K562 (cell line): ENCODE measurements around the gene YARS1. TPM values are rescaled to one million over a fixed set of nuclear protein-coding genes. Genes with fewer than 3 reads are reported as not detected.
A peak's percentile ranks its signal among the peaks of the same experiment; 100 is the strongest.

Source experiments
- ATAC-seq: fragments of 200-7000 bp; cut with Tn5 transposase; 3 replicates; pipeline ENCODE4 v1.9.1; 2020; ENCODE audit warnings: moderate library complexity
- BruUV-seq: library from RNA; stranded (reverse); fragments of 400-500 nt; replicated peaks from 2 replicates; lab custom pipeline; 2021; lab: Mats Ljungman, UMichigan
- CTCF ChIA-PET: fragments of 300-600 bp; formaldehyde crosslinking; extraction: SDS; loops from one replicate; lab custom pipeline; 2021; ENCODE audit warnings: low intra/inter-chr PET ratio; lab: Yijun Ruan, JAX
- POLR2A ChIA-PET: fragments of 300-600, 350-650 bp; sonication (Branson Sonifier 250); formaldehyde crosslinking; extraction: SDS; loops from one replicate; lab custom pipeline; 2021; ENCODE audit warnings: antibody characterized with exemption, inconsistent platforms; lab: Yijun Ruan, JAX
- DNase-seq, 4 experiments: peaks; one replicate each; pipeline versions ENCODE4 v3.0.0 to v3.0.0-alpha.2; 2011 to 2018; ENCODE audit warnings: low spot score in 3 of 4, mixed read lengths in 3 of 4; ENCODE audit errors: extremely low read depth in 1 of 4
- FAIRE-seq: peaks from 2 replicates; lab custom pipeline; 2011; peaks lifted over from hg19 to GRCh38; lab: Jason Lieb, UNC
- H2AFZ ChIP-seq: 2 replicates; pipeline ENCODE4 v1.6.0; 2011; ENCODE audit warnings: low read depth, low read length, control low read depth, inconsistent platforms
- H3K27ac ChIP-seq: fragments of 200-600 bp; 3 replicates; pipeline ENCODE4 v1.8.0; 2011; ENCODE audit warnings: low read depth, mild to moderate bottlenecking, control low read depth, inconsistent platforms, low read length, moderate library complexity, mixed read lengths; ENCODE audit errors: extremely low read depth
- H3K27me3 ChIP-seq, 2 experiments: fragments of 300-600 bp in 1 of 2; 2 replicates in 1 of 2; 3 replicates in 1 of 2; pipeline versions ENCODE4 v1.6.0 to v1.8.0; 2011; ENCODE audit warnings: inconsistent platforms in 2 of 2, low read length in 2 of 2, mild to moderate bottlenecking in 1 of 2, mixed read lengths in 1 of 2, moderate library complexity in 1 of 2; ENCODE audit not compliant: control insufficient read depth in 2 of 2, insufficient read depth in 2 of 2
- H3K36me3 ChIP-seq: fragments of 300-600 bp; 3 replicates; pipeline ENCODE4 v1.8.0; 2011; ENCODE audit warnings: mild to moderate bottlenecking, low read length, inconsistent platforms; ENCODE audit not compliant: control insufficient read depth, insufficient read depth
- H3K4me1 ChIP-seq, 2 experiments: fragments of 200-600 bp in 1 of 2; replicated peaks in 1 of 2; 2 replicates in 1 of 2; 3 replicates in 1 of 2; pipeline versions ENCODE4 v1.5.1 to v1.8.0; 2011; ENCODE audit warnings: inconsistent platforms in 2 of 2, low read length in 2 of 2, mild to moderate bottlenecking in 1 of 2, mixed read lengths in 1 of 2, moderate library complexity in 1 of 2; ENCODE audit not compliant: control insufficient read depth in 2 of 2, insufficient read depth in 2 of 2
- H3K4me2 ChIP-seq: 2 replicates; pipeline ENCODE4 v1.6.1; 2011; ENCODE audit warnings: low read length, control low read depth, inconsistent platforms, mixed read lengths; ENCODE audit not compliant: insufficient read depth
- H3K4me3 ChIP-seq: fragments of 200-600 bp; sonication (generic), shearing (Covaris generic); 2 replicates; pipeline ENCODE4 v1.5.1; 2016; ENCODE audit warnings: control low read depth, inconsistent platforms
- H3K79me2 ChIP-seq: fragments of 200-600 bp; 3 replicates; pipeline ENCODE4 v1.8.0; 2011; ENCODE audit warnings: low read length, inconsistent platforms; ENCODE audit not compliant: control insufficient read depth, insufficient read depth
- H3K9ac ChIP-seq, 2 experiments: 2 replicates each; pipeline versions ENCODE4 v1.6.0 to v1.6.1; 2011; ENCODE audit warnings: low read depth in 2 of 2, low read length in 2 of 2, control low read depth in 1 of 2, inconsistent platforms in 1 of 2, mild to moderate bottlenecking in 1 of 2, mixed read lengths in 1 of 2; ENCODE audit not compliant: insufficient read depth in 1 of 2
- H3K9me1 ChIP-seq: one replicate; pipeline ENCODE4 v1.6.0; 2011; ENCODE audit warnings: inconsistent platforms, mild to moderate bottlenecking, low read length, moderate library complexity; ENCODE audit not compliant: control insufficient read depth, insufficient read depth
- H3K9me3 ChIP-seq: replicated peaks from 2 replicates; pipeline ENCODE4 v1.5.1; 2011; ENCODE audit warnings: low read depth, low read length, inconsistent platforms; ENCODE audit not compliant: control insufficient read depth, insufficient read depth
- H4K20me1 ChIP-seq: replicated peaks from 2 replicates; pipeline ENCODE4 v1.6.1; 2011; ENCODE audit warnings: low read length, inconsistent platforms, mixed read lengths; ENCODE audit not compliant: control insufficient read depth, insufficient read depth
- CEBPB ChIP-seq: fragments of 450-650 bp; IDR thresholded peaks from 2 replicates; pipeline ENCODE4 v1.6.1; 2016; ENCODE audit warnings: missing genetic modification characterization, missing compliant biosample characterization
- CHCHD3 ChIP-seq: fragments of 250-450 bp; sonication (Bioruptor Pico); IDR thresholded peaks from 2 replicates; pipeline ENCODE4 v2.1.2; 2022; ENCODE audit warnings: mild to moderate bottlenecking
- CHD4 ChIP-seq: fragments of 200-600 bp; sonication (generic); IDR thresholded peaks from 3 replicates; pipeline ENCODE4 v1.6.1; 2012; ENCODE audit warnings: low read depth, mild to moderate bottlenecking, mixed read lengths, low read length, inconsistent platforms; ENCODE audit not compliant: insufficient read depth, insufficient replicate concordance, poor library complexity, severe bottlenecking
- NR2F6 ChIP-seq: fragments of 450-650 bp; formaldehyde crosslinking; IDR thresholded peaks from 2 replicates; pipeline ENCODE4 v1.4.0; 2020; ENCODE audit warnings: mild to moderate bottlenecking
- OTX1 ChIP-seq: fragments of 450-650 bp; formaldehyde crosslinking; IDR thresholded peaks from 2 replicates; pipeline ENCODE4 v1.4.0; 2022; ENCODE audit warnings: mild to moderate bottlenecking
- RAD21 ChIP-seq, 2 experiments: fragments of 250-450 bp in 1 of 2; fragments of 450-650 bp in 1 of 2; sonication (Bioruptor Pico) in 1 of 2; formaldehyde crosslinking in 1 of 2; IDR thresholded peaks in 1 of 2; conservative IDR thresholded peaks in 1 of 2; 2 replicates each; pipeline versions ENCODE4 v1.4.0 to v1.8.0; 2020 to 2022; ENCODE audit warnings: mild to moderate bottlenecking in 2 of 2, moderate library complexity in 1 of 2
- SMAD4 ChIP-seq: fragments of 250-450 bp; sonication (Bioruptor Pico); conservative IDR thresholded peaks from 2 replicates; pipeline ENCODE4 v1.8.0; 2021; ENCODE audit warnings: inconsistent platforms, mild to moderate bottlenecking, moderate library complexity
- ZFP91 ChIP-seq: sonication (generic); formaldehyde crosslinking; IDR thresholded peaks from 2 replicates; pipeline ENCODE4 v1.8.0; 2022; ENCODE audit warnings: mild to moderate bottlenecking, missing genetic modification reagents
- ZNF24 ChIP-seq: fragments of 450-650 bp; IDR thresholded peaks from 2 replicates; pipeline ENCODE4 v1.6.1; 2016
- ZNF384 ChIP-seq: IDR thresholded peaks from 2 replicates; pipeline ENCODE4 v1.6.1; 2012; ENCODE audit warnings: low read depth, low read length, improper control_type of control experiment
- ZNF639 ChIP-seq, 2 experiments: fragments of 200-800 bp in 1 of 2; sonication (Bioruptor generic) in 1 of 2; sonication (generic) in 1 of 2; formaldehyde crosslinking in 1 of 2; IDR thresholded peaks in 1 of 2; conservative IDR thresholded peaks in 1 of 2; 2 replicates each; pipeline versions ENCODE4 v1.5.0 to v1.6.1; 2016 to 2020; ENCODE audit warnings: missing compliant biosample characterization in 1 of 2, missing genetic modification characterization in 1 of 2, missing genetic modification reagents in 1 of 2
- WGBS: fragments of 100-300 bp; shearing (Covaris generic); methylation state at CpG from one replicate; pipeline ENCODE4 v1.1.6; 2016; ENCODE audit warnings: low coverage, mixed read lengths; ENCODE audit not compliant: insufficient coverage; ENCODE audit errors: missing lambda C conversion rate; 5-methylcytosine and 5-hydroxymethylcytosine counted together
- in situ Hi-C: fragments of 300-500 bp; cut with MboI; formaldehyde crosslinking; loops from 4 replicates; pipeline ENCODE4 v1.15.0; 2018; ENCODE audit warnings: inconsistent platforms, mixed read lengths
- intact Hi-C: fragments of 100-400 bp; cut with micrococcal nuclease; formaldehyde crosslinking; loops from 2 replicates; pipeline ENCODE4 v1.14.2; 2022
- polyA plus RNA-seq, 8 experiments: library from polyadenylated mRNA; depleted of rRNA in 4 of 8; stranded (reverse) in 5 of 8; unstranded in 3 of 8; fragments of >200 nt; fragmentation: Nextera tagmentation in 2 of 8; fragmentation: Illumina TruSeq in 1 of 8; extraction: Ambion mirVana in 2 of 8; extraction: Trizol in 1 of 8; gene quantifications; 2 replicates each; pipeline versions ENCODE4 v1.2.1 to v1.2.3, GENCODE V29; 2011 to 2014; ENCODE audit warnings: inconsistent platforms in 1 of 8, missing spikeins in 1 of 8
- total RNA-seq, 7 experiments: library from RNA; depleted of rRNA in 6 of 7; stranded (reverse); fragments of >200 nt in 6 of 7; fragmentation: Illumina TruSeq in 2 of 7; extraction: Trizol in 2 of 7; gene quantifications; 2 replicates each; pipeline versions ENCODE4 v1.2.1 to v1.2.3, GENCODE V29; 2011 to 2021; ENCODE audit warnings: low replicate concordance in 1 of 7

Gene YARS1
- total and polyA plus RNA-seq, 9 of the 15 experiments (the other 6 are each of a cell fraction or from before 2014, with no cell fraction given): 66.2 to 336 (median 201) TPM

GRCh38 chr1:32770741-32771548 is 46.2 kb downstream of the YARS1 start:
- Histone ChIP-seq H3K27me3 (no peaks in the 10 kb centered on the region), H3K9ac (peak overlapping the region in 1 of 2 experiments; percentile 46; a peak in 2 of 4 replicates), H3K9me3 (no peaks in the 10 kb centered on the region), H3K4me1 (peaks cover 12 to 38% of the 10 kb centered on the region in 2 experiments; a peak in 3 of 5 replicates), H4K20me1 (peaks cover 32% of the 10 kb centered on the region; the same call in 1 of the 2 replicates), H3K27ac (no peak overlapping the region), H3K36me3 (peaks cover 77% of the 10 kb centered on the region; the same call in 2 of the 3 replicates), H3K79me2 (peaks cover 11% of the 10 kb centered on the region; the same call in 2 of the 3 replicates), H3K4me2 (no peak overlapping the region), H3K9me1 (peaks cover 6% of the 10 kb centered on the region), H3K4me3 (no peak overlapping the region), H2AFZ (no peak overlapping the region)
- DNase-seq: peak in 3 of 4 experiments; percentile 52 to 60 (median 58)
- no peak for ATAC-seq
- 78% methylated on average over 9 of the region's 18 CpGs for WGBS
- intact Hi-C loops (loop anchor here (5.0 kb wide), 2 partner anchors 101 to 249 kb away; partner anchors contain the start of gene FNDC5), in situ Hi-C loops (no loop called here)
- BruUV-seq: no TSS peak
- FAIRE-seq: no peak
- ChIA-PET CTCF (interaction anchor here (5.8 kb wide), 1 partner anchor 59 kb away, joined by 99 read pairs; no protein-coding TSS in a partner anchor), POLR2A (interaction anchor here (0.6 to 8.8 kb wide), 9 partner anchors 8 to 167 kb away, joined by 3 to 116 read pairs (median 19); no protein-coding TSS in a partner anchor)
- TF ChIP-seq ZNF639 (CRISPR knock-in tag; conservative IDR thresholded peaks at IDR 0.05 in 1 of 2, IDR thresholded peaks at IDR 0.05 in 1 of 2) (no peak), SMAD4 (CRISPR knock-in tag) (no peak), ZNF384 (no peak), CHCHD3 (CRISPR knock-in tag) (no peak), CEBPB (tag) (no peak), OTX1 (CRISPR knock-in tag) (no peak), ZFP91 (CRISPR knock-in tag) (no peak), NR2F6 (CRISPR knock-in tag) (no peak), RAD21 (CRISPR knock-in tag; conservative IDR thresholded peaks at IDR 0.05 in 1 of 2, IDR thresholded peaks at IDR 0.05 in 1 of 2) (0 out of 4 replicates have a peak, but pooled peaks of 1 of the 2 experiments have one; percentile 6), CHD4 (no peak), ZNF24 (no peak)
